ENCODE measurements around the gene PHKB. TPM values are rescaled to one million over a fixed set of nuclear protein-coding genes. Genes with fewer than 3 reads are reported as not detected.
"Not testable (repeated sequence)": the region's sequence is repeated elsewhere in the genome, so short reads cannot be mapped to it uniquely, and the experiment has no call there.

The PHKB gene
- total RNA-seq, 1 experiment from 2014 or later = 81.3 TPM

DNA sequence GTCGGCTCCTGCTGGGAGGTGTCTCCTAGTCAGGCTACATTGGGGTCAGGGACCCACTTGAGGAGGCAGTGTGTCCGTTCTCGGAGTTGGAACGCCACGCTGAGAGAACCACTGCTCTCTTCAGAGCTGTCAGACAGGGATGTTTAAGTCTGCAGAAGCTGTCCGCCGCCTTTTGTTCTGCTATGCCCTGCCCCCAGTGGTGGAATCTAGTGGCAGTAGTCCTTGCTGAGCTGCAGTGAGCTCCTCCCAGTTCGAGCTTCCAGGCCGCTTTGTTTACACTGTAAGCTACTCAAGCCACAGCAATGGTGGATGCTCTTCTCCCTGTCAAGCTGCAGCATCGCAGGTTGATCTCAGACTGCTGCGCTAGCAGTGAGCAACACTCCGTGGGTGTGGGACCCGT, 36.3 kb upstream of the PHKB start:
- Histone ChIP-seq H3K36me3 (ENCODE audit: low read depth) (no peaks in the 10 kb centered on the region; the same call in 1 of the 2 replicates), H3K27me3 (ENCODE audit: insufficient read depth, low read depth) (no peaks in the 10 kb centered on the region), H3K9me3 (ENCODE audit: insufficient read depth, low read depth) (no peaks in the 10 kb centered on the region), H3F3A (ENCODE audit: insufficient read depth, low read depth) (no peaks in the 10 kb centered on the region), H3K79me2 (ENCODE audit: low read depth) (no peaks in the 10 kb centered on the region), H3K9me2 (ENCODE audit: insufficient read depth) (no peaks in the 10 kb centered on the region), H3K4me1 (replicated peaks; ENCODE audit: insufficient read depth) (no peaks in the 10 kb centered on the region), H4K20me1 (ENCODE audit: insufficient read depth) (no peaks in the 10 kb centered on the region), H3K4me3 (no peak overlapping the region), H2AFZ (no peak overlapping the region), H3K27ac (no peak overlapping the region), H3K4me2 (no peak overlapping the region)
- CTCF ChIA-PET = no interaction called here
- intact Hi-C loops (cut with micrococcal nuclease; ENCODE audit: unreplicated experiment) = no loop called here
- DNase-seq = no peak
- BruUV-seq (replicated peaks) = no TSS peak
- no peak for TF ChIP-seq EZH2 (IDR thresholded peaks at IDR 0.05; ENCODE audit: low read depth)
- TF ChIP-seq, protein P1, sequence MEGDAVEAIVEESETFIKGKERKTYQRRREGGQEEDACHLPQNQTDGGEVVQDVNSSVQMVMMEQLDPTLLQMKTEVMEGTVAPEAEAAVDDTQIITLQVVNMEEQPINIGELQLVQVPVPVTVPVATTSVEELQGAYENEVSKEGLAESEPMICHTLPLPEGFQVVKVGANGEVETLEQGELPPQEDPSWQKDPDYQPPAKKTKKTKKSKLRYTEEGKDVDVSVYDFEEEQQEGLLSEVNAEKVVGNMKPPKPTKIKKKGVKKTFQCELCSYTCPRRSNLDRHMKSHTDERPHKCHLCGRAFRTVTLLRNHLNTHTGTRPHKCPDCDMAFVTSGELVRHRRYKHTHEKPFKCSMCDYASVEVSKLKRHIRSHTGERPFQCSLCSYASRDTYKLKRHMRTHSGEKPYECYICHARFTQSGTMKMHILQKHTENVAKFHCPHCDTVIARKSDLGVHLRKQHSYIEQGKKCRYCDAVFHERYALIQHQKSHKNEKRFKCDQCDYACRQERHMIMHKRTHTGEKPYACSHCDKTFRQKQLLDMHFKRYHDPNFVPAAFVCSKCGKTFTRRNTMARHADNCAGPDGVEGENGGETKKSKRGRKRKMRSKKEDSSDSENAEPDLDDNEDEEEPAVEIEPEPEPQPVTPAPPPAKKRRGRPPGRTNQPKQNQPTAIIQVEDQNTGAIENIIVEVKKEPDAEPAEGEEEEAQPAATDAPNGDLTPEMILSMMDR (conservative IDR thresholded peaks at IDR 0.05) = no peak
- POLR2A ChIA-PET (ENCODE audit: unreplicated experiment) = no interaction called here

DNA sequence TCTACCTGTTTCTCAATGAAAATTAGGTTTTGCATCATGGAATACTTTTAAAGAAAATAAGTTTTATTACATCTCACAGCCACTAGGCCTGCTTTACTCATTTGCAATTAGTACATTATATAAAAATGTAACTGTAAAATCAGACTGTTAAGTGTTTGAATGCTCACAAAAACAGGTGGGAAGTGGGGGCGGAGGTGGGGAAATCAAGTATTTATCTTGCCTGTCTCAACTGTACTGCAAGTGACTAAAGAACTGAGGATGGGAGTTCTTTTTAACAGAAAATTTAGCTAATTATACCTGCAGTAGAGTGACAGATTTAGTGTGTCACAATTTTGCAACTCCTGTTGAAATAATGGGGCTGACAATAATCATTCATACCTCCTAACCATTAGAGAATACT, 34.3 kb upstream of the PHKB start:
- H3K27me3 ChIP-seq (ENCODE audit: insufficient read depth, low read depth) = no peaks in the 10 kb centered on the region
- no peak overlapping the region for H2AFZ ChIP-seq
- TF ChIP-seq EZH2 (IDR thresholded peaks at IDR 0.05; ENCODE audit: low read depth) = no peak
- TF ChIP-seq, protein P1 (conservative IDR thresholded peaks at IDR 0.05) = no peak
- H3K9me3 ChIP-seq (ENCODE audit: insufficient read depth, low read depth) = no peaks in the 10 kb centered on the region
- no TSS peak for BruUV-seq (replicated peaks)
- DNase-seq = no peak
- H3K36me3 ChIP-seq (ENCODE audit: low read depth) = no peaks in the 10 kb centered on the region; the same call in 1 of the 2 replicates
- H3K4me3 ChIP-seq = no peak overlapping the region
- CTCF ChIA-PET = no interaction called here
- POLR2A ChIA-PET (ENCODE audit: unreplicated experiment) = no interaction called here
- no peaks in the 10 kb centered on the region for H3F3A ChIP-seq (ENCODE audit: insufficient read depth, low read depth)
- H3K4me1 ChIP-seq (replicated peaks; ENCODE audit: insufficient read depth) = no peaks in the 10 kb centered on the region
- H4K20me1 ChIP-seq (ENCODE audit: insufficient read depth) = no peaks in the 10 kb centered on the region
- no peaks in the 10 kb centered on the region for H3K79me2 ChIP-seq (ENCODE audit: low read depth)
- H3K4me2 ChIP-seq = no peak overlapping the region
- no peaks in the 10 kb centered on the region for H3K9me2 ChIP-seq (ENCODE audit: insufficient read depth)
- intact Hi-C loops (cut with micrococcal nuclease; ENCODE audit: unreplicated experiment) = no loop called here
- H3K27ac ChIP-seq = no peak overlapping the region

DNA sequence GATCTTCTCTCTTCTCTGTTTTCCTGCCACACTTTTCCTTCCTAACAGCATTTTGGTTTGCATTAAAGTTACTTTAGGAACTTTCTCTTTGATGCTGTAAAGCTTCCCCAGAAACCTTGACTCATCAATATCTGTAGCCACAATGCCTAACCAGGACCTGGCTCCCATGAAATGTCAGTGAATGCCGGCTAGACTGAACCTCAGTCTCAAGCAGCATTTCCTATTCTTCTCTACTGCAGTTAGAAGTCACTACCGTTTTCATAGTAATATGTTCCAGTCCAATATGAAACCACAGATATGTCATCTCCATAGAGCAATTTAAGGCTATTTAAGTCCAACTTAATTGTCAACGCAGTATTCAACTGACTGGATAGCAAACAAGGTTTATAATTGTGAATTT, 29.2 kb upstream of the PHKB start:
- Histone ChIP-seq H3K36me3 (ENCODE audit: low read depth) (no peaks in the 10 kb centered on the region; the same call in 1 of the 2 replicates), H3K79me2 (ENCODE audit: low read depth) (no peaks in the 10 kb centered on the region), H3K27me3 (ENCODE audit: insufficient read depth, low read depth) (no peaks in the 10 kb centered on the region), H3K9me3 (ENCODE audit: insufficient read depth, low read depth) (no peaks in the 10 kb centered on the region), H3F3A (ENCODE audit: insufficient read depth, low read depth) (no peaks in the 10 kb centered on the region), H3K9me2 (ENCODE audit: insufficient read depth) (no peaks in the 10 kb centered on the region), H4K20me1 (ENCODE audit: insufficient read depth) (no peaks in the 10 kb centered on the region; the same call in 1 of the 2 replicates), H3K4me3 (no peak overlapping the region), H2AFZ (no peak overlapping the region), H3K27ac (no peak overlapping the region), H3K4me2 (no peak overlapping the region), H3K4me1 (replicated peaks; ENCODE audit: insufficient read depth) (no peaks in the 10 kb centered on the region)
- BruUV-seq (replicated peaks) = no TSS peak
- no peak for DNase-seq
- CTCF ChIA-PET = no interaction called here
- POLR2A ChIA-PET (ENCODE audit: unreplicated experiment) = no interaction called here
- intact Hi-C loops (cut with micrococcal nuclease; ENCODE audit: unreplicated experiment) = no loop called here
- TF ChIP-seq EZH2 (IDR thresholded peaks at IDR 0.05; ENCODE audit: low read depth) = no peak
- TF ChIP-seq, protein P1 (conservative IDR thresholded peaks at IDR 0.05) = no peak

DNA sequence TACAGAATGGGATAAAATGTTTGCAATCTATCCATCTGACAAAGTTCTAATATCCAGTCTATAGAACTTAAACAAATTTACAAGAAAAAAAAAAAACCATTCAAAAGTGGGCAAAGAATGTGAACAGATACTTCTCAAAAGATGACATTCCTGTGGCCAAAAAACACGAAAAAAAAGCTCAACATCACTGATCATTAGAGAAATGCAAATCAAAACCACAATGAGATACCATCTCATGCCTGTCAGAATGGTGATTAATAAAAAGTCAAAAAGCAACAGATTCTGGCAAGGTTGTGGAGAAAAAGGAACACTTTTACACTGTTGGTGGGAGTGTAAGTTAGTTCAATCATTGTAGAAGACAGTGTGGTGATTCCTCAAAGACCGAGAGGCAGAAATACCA, 26.9 kb upstream of the PHKB start:
- H3K4me2 ChIP-seq; DNase-seq; H3K27me3 ChIP-seq (ENCODE audit: insufficient read depth, low read depth); H3F3A ChIP-seq (ENCODE audit: insufficient read depth, low read depth); H3K4me1 ChIP-seq (replicated peaks; ENCODE audit: insufficient read depth); H3K4me3 ChIP-seq; intact Hi-C loops (cut with micrococcal nuclease; ENCODE audit: unreplicated experiment); H3K79me2 ChIP-seq (ENCODE audit: low read depth); H2AFZ ChIP-seq; H3K36me3 ChIP-seq (ENCODE audit: low read depth); H3K27ac ChIP-seq; BruUV-seq (replicated peaks); H3K9me2 ChIP-seq (ENCODE audit: insufficient read depth); H4K20me1 ChIP-seq (ENCODE audit: insufficient read depth); H3K9me3 ChIP-seq (ENCODE audit: insufficient read depth, low read depth); CTCF ChIA-PET; POLR2A ChIA-PET (ENCODE audit: unreplicated experiment): not testable (repeated sequence)

DNA sequence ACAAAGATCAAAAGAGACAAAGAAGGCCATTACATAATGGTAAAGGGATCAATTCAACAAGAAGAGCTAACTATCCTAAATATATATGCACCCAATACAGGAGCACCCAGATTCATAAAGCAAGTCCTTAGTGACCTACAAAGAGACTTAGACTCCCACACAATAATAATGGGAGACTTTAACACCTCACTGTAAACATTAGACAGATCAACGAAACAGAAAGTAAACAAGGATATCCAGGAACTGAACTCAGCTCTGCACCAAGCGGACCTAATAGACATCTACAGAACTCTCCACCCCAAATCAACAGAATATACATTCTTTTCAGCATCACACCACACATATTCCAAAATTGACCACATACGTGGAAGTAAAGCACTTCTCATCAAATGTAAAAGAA, 21.1 kb upstream of the PHKB start:
- H3F3A ChIP-seq (ENCODE audit: insufficient read depth, low read depth); H3K79me2 ChIP-seq (ENCODE audit: low read depth); H4K20me1 ChIP-seq (ENCODE audit: insufficient read depth); DNase-seq; BruUV-seq (replicated peaks); H3K27ac ChIP-seq; intact Hi-C loops (cut with micrococcal nuclease; ENCODE audit: unreplicated experiment); H3K4me3 ChIP-seq; CTCF ChIA-PET; H3K4me1 ChIP-seq (replicated peaks; ENCODE audit: insufficient read depth); H3K9me3 ChIP-seq (ENCODE audit: insufficient read depth, low read depth); H3K36me3 ChIP-seq (ENCODE audit: low read depth); H3K9me2 ChIP-seq (ENCODE audit: insufficient read depth); H3K27me3 ChIP-seq (ENCODE audit: insufficient read depth, low read depth); POLR2A ChIA-PET (ENCODE audit: unreplicated experiment); H3K4me2 ChIP-seq; H2AFZ ChIP-seq: not testable (repeated sequence)

DNA sequence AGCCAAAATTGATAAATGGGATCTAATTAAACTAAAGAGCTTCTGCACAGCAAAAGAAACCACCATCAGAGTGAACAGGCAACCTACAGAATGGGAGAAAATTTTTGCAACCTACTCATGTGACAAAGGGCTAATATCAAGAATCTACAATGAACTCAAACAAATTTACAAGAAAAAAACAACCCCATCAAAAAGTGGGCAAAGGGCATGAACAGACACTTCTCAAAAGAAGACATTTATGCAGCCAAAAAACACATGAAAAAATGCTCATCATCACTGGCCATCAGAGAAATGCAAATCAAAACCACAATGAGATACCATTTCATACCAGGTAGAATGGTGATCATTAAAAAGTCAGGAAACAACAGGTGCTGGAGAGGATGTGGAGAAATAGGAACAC, 18.2 kb upstream of the PHKB start:
- intact Hi-C loops (cut with micrococcal nuclease; ENCODE audit: unreplicated experiment); H3F3A ChIP-seq (ENCODE audit: insufficient read depth, low read depth); H4K20me1 ChIP-seq (ENCODE audit: insufficient read depth); H3K79me2 ChIP-seq (ENCODE audit: low read depth); H3K9me3 ChIP-seq (ENCODE audit: insufficient read depth, low read depth); H3K4me3 ChIP-seq; BruUV-seq (replicated peaks); CTCF ChIA-PET; H3K27ac ChIP-seq; H2AFZ ChIP-seq; H3K9me2 ChIP-seq (ENCODE audit: insufficient read depth); DNase-seq; H3K4me1 ChIP-seq (replicated peaks; ENCODE audit: insufficient read depth); POLR2A ChIA-PET (ENCODE audit: unreplicated experiment); H3K36me3 ChIP-seq (ENCODE audit: low read depth); H3K4me2 ChIP-seq; H3K27me3 ChIP-seq (ENCODE audit: insufficient read depth, low read depth): not testable (repeated sequence)

Data from PC-9 (cell line).